Activated CD4-positive, alpha-beta T cell treated with anti-CD3 and anti-CD28 coated beads, Interleukin-2, amount 50 U/mL, for 1 hour (primary cell): ENCODE measurements around the gene FSTL4.

Experiments used
- DNase-seq: peaks from one replicate; pipeline ENCODE4 v3.0.0-alpha.2; 2020

The FSTL4 gene

DNA sequence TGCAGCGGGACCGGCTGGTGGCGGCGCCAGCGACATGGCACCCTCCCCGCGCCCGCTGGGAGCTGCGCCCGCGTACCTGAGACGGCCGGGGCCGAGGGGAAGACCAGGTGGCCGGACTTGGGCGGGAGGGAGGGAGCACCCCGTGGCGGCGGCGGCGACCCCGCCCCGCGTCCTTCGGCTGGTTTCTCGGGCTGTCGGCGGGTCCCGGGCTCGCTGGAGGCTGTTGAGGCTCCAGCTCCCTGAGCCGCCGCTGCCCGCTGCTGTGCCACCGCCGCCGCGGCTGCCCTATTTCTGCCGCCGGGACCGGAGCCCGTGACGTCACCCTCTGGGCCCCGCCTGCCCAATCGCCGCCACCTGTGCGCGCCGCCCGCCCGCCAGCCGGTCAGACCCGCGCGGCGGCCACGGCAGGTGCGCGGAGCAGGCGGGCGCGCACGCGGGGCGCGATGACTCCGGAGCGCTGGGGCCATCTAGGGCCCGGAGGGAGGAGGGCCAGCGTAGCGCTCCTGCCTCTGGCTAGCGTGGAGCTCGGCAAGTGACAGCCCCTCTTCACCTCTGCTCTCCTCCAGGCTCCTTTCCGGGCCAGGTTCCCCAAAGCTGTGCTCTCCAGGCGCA lies at the start of gene FSTL4:
FSTL4 (minus strand) TSS at position 293 of the 612 bp plus-strand sequence.
- peak; percentile 12 for DNase-seq

DNA sequence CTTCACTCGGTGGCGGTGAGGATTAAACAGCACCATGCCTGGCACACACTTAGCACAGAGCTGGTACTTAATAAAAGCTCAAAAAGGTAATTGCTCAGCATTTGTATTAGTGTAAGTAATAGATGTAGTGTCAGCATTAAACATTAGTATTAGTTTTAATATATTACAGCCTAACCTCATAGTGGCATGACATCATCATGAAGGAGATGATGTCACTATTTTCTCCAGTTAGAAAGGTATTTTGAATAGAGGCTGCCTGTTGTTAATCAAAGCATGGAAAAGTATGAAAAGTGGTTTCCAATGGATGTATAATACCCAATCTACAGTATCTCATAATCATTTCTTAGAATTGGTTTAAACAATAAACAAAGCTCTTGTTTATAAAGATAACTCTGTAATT lies 49.0 kb upstream of the FSTL4 start:
- DNase-seq: no peak

DNA sequence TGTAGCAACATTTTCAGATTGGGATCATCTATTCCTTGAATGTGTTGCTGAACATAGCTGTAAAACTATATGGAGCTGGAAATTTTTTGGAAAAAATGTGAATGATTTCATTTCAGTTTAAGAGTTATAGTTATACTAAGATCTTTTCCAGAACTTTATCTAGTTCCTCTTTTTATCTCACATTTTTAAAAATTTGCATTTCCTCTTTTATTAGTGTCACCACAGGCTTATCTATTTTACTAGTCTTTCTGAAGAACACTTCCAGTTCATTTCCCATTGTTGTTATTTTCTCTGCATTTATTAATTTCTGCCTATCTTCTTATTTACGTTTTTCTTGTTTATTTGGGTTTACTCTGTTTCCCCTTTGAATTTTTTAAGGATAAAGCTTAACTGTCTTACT lies 46.0 kb upstream of the FSTL4 start:
- no peak for DNase-seq

DNA sequence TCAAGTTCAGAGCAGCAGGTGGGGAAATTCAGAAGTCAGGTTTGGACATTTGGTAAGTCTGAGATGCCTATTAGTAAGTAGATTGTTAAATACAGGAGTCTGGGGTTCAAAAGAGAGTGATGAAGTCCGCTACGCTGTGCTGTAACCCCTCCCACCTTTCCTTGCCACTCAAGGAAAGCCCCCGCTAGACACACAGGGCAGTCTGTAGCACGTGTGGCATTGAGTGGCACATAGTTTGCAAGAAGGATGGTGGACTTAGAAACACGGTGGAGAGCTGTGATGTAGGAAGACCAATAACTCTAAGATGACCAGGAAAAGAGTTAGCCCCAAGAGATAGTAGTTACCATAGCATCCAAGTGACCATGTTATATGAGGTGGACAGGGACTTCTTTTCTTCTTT lies 44.7 kb upstream of the FSTL4 start:
- DNase-seq: no peak

DNA sequence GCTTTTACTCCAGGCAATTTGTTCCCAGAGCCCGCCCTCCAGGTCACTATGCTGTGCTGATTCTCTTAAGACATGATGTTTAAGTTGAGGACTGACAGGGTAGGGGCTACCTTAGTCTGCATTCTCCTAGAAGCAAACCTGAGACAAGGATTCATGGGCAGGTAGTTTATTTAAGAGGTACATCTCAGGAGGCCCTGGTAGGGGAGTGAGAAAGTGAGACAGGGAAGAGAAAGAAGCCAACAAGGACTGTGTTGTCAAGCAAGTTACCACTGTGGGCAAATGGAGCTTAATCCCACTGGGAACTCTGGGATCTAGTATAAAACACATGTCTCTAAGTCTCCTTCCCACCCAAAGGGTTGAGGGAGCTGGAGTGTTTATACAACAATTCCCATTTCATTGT lies 43.6 kb upstream of the FSTL4 start:
- DNase-seq: no peak

DNA sequence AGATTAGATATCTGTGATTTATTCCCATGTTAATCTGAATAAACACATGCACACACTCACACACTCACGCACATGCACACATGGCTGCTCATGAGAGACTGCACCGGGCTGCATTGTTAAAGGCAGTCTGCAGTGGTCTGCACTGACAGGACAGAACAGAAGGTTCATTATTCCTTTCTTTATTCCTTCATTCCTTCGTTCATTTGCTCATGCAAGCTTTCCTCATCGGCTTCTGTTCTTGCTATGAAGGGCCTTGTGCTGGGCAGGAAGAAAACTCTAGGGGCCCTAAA lies 41.4 kb upstream of the FSTL4 start:
- no peak for DNase-seq

DNA sequence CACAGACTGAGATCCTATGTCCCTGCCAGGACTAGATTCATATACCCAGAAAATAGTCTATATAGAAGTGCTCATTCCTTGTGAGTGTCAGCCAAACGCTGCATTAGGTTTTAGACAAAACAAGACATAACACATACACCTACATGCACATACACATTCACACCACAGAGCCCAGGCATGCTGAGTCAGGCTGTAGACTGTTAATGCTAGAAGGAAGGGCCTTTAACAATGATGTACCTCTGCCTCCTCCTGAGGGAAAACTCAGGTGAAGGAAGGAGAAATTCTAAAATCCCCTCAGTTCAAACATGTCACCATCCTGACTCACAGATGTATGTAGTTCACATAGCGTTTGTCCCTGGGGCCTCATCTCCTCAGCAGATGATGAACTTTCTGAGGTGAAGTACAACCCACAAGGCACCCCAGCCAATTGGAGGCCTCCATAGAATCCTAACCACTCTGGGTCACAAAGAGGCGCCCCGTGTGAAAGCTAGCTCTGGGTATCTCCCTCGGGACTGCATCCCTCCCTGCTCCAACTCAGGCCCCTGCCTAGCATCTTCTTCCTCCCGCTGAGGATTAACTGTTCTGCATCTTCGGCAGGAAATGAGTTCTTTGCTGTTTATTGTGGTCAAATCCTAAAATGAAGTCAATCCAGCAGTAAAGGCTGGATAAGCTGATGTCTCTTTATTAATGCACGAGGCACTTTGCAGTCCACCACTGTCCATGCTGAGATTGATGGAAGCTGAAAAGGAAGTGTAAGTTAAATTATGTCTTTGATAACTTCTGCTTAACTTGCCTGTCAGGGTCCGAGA lies 40.8 kb upstream of the FSTL4 start:
- no peak for DNase-seq

GRCh38 chr5:133644000-133644865 lies 31.9 kb upstream of the FSTL4 start:
- DNase-seq: no peak

DNA sequence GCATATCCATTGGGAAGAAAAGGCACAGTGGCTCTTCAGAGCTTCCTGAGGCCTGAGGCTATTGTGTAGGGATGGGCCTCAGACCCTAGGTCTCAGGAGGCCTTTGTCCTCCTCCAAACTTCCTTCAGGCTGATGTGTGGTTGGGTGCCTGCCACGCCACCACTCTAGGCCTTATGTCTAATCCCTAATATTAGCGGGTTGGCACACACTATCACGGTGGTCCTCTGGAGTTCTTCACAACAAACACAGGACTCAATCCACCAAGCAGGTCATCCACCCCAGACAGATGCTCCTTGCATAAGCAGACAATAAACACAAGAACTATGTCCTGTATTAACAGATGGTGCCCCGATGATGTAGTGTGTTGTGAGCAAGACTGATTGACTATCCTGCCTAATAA lies 31.0 kb upstream of the FSTL4 start:
- no peak for DNase-seq

DNA sequence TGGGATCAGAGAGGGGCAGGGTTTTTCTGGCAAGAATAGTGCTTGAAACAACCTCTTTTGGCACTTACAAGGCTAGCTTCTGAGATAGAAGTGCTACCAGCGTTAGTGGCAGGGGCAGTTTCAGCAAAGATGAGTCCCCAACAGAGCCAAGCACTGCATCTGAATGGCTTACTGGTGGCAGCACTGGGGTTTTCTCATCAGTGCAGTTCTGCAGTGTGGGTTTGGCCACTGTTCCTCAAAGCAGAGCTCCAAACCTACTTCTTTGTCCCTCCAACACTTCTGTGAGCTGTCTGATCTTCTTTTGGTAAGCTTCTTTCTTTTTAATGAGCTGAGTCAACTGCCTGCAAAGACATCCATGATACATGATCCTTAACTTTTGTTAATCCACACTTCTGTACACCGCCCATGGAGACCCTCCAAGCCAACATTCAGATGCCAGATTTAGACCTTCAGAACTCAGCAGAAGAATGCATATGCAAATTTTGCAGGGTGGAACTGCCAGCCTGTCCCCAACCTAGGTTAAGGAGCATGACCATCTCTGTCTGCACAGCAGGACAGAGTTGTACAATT lies 29.9 kb upstream of the FSTL4 start:
- no peak for DNase-seq

DNA sequence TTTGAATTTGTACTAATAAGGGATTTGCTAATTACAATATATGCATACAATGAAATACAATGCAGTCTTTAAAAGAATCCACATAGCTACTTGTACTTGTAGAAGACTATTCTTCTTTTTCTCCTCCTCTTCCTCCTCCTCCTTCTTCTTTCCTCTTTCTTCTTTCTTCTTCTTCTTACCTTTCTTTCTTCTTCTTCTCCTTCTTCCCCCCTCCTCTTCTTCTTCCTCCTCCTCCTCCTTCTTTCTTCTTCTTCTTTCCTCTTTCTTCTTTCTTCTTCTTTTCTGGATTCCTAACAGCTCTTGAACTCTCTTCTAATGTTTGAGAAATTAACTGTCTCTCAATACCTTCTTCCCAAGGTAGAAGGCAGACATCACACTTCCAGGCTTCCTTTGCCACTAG lies 29.3 kb upstream of the FSTL4 start:
- no peak for DNase-seq

DNA sequence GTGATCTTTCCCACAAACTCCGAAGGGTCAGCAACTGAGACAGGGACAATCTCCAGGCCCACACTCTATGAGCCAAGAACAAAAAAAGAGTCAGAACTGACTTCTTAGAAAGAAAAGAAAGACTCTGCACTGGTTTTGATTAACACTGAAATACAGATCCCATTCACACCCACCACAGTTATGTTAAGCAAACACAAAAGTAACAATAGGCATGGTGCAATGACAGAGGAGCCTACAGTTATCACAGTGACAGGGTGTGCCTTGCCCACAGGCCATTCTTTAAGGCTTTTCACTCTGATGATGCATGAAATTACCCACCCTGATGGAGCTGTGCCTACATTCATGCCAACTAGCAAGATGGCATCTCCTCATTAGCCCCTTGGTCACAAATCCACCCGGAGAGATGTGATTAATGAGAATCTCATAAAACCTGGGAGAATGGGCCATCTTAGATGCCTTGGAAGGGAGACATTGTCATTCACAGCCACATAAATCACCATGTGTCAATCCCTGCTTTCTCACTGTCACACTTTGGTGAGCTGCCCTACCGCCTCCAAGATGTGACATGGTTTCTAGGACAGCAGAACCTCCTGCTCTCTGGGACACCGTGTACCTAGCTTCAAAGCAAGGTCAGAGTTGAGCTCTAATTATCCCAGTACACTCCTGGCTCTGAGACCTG lies 27.6 kb upstream of the FSTL4 start:
- no peak for DNase-seq

DNA sequence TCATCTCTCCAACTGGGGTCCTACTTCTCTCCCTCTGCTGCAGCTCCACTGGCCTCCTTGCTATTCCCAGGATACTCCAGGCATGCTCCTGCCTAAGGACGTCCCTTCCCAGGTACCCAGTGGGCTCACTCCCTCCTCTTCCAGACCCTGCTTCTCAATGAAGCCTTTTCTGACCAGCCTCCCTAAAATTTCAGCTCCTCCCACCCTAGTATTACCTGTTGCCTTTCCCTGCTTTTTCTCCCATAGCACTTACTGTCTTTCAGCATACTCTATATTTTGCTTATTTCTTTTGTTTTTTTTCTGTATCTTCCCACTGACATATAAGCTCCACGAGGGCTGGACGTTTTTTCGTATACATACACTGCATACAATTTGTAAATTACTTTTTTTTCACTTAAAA lies 26.1 kb upstream of the FSTL4 start:
- no peak for DNase-seq

GRCh38 chr5:133637206-133637605 lies 24.9 kb upstream of the FSTL4 start:
- no peak for DNase-seq

DNA sequence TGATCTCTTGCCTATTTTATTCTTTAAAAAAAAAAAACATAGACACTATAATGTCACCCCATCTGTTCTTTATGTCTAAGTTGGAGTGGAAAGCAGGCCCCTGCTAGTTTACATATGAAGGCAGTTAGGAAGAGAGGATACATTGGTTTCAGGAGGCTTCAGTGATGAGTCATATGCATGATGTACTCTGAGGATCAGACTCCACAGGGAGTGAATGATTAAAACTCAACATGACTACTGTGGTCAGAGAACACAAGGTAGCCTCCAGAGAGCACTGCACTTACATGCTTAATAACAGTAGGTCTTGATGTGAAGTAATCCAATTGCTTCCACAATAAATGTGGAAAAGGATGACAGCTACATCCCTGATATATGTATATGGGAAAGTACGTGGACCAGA lies 22.7 kb upstream of the FSTL4 start:
- no peak for DNase-seq

DNA sequence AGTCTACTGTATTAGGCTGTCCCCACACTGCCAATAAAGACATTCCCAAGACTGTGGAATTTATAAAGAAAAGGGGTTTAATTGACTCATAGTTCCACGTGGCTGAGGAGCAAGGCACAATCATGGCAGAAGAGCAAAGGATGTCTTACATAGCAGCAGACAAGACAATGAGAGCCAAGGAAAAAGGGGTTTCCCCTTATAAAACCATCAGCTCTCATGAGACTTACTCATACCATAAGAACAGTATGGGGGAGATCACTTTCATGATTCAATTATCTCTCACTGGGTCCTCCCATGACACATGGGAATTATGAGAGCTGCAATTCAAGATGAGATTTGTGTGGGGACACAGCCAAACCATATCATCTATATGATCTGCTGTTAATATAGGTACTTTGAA lies 14.8 kb upstream of the FSTL4 start:
- no peak for DNase-seq

DNA sequence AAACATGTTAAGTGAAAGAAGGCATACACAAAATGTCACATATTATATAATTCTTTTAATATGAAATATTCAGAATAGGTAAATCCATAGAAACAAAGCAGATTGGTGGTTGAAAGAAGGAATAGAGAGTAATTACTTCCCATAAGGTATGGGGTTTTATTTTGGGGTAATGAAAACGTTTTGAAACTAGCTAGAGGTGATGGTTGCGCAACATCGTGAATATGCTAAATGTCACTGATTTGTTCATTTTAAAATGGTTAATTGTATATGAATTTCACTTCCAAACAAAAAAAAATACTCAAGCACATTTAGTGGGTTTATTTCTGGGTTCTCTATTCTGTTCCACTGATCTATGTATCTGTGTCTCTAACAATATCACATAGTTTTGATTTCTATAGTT lies 12.0 kb upstream of the FSTL4 start:
- no peak for DNase-seq

- no peak for DNase-seq
Observed at GRCh38 chr5:133618141-133618540, 5.8 kb upstream of the FSTL4 start.

DNA sequence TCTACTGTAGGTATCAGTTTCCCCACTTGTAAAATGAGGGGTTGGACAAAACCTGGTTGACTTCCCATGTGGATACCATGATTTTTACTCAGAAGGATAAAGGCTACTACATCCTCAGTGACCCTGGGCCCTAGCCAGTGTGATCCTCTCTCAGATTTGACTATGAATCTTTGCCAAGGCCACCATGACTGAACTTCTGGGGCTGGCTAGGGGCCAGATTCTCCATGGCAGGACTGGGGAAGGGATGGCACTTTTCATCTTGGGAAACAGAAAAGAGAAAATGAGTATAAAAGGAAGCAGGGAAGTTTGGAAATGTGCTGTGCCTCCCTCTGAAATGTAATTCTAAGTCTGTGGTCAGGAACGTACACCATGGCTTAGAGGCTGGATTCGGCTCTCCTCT lies 1.4 kb upstream of the FSTL4 start:
- no peak for DNase-seq

DNA sequence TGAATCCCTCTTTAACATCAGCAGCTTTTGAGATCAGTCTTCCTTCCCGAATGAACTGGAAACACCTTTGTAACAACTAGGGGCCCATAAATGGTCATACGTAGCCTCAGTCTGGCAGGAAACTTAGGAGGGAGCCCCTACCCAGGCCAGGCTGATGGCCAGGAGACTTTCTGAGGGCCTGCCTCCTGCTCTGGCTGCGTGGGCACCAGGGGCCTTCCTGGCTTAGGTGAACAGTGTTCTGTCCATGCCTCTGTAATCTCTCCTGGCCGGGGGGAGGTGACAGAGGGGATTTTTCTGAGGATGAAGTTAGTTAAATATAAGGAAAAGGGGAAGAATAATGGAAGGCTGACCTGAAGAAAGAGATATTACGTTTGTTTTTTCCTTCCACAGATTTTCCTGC lies 843 bp upstream of the FSTL4 start:
- DNase-seq: no peak

DNA sequence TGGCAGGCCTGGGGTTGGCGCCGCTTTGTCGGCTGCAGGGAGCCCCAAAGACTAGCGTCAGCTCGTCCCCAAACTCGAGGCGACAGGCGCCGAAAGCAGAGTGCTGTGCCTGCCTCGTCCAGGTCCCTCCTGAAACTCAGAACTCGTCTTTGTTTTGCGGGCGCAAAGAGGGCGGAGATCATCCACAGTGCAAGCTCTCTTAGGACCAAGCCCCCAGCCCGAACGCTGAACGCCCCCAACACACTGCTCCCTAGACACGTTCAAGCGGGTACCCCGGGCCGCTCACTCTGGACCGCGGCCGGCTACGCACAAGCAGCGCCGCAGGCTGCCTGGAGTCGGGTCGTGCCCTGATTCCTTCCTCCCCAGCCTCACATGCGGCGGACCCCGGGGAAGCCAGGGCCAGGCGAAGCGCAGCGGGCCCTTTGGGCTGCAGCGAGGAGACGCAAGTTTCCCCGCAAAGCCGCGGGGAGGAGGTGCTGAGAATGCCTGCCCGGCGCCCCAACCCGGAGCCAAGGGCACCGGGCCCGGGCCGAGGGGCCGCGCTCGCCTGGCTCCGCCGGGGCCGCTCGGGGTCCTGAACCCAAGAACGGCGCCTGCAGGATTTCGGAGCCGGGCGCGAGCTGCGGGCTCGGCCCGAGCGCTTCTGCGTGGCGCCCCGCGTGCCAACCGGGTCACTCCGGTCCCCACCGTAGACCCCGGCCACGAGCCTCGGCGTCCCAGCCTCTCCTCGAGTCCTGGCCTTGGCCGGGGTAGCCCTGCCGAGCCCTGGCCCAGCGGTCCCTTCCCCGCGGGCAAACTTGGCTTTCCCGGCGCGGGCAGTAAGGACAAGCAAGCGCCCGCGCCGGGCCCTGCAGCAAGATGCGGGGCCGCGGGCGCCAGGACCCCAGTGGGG lies 738 bp downstream of the FSTL4 start:
- DNase-seq: no peak
